GM19239 (cell line): ENCODE data around the gene KLHL17.
"Not testable (repeated sequence)": the region's sequence is repeated elsewhere in the genome, so short reads cannot be mapped to it uniquely, and the experiment has no call there.

ENCODE experiments used
- DNase-seq: peaks from one replicate; pipeline ENCODE4 v3.0.0; 2011; ENCODE audit warnings: low spot score; ENCODE audit not compliant: insufficient read length
- FAIRE-seq: peaks from 2 replicates; lab custom pipeline; 2011; peaks lifted over from hg19 to GRCh38; lab: Jason Lieb, UNC

KLHL17 gene

DNA sequence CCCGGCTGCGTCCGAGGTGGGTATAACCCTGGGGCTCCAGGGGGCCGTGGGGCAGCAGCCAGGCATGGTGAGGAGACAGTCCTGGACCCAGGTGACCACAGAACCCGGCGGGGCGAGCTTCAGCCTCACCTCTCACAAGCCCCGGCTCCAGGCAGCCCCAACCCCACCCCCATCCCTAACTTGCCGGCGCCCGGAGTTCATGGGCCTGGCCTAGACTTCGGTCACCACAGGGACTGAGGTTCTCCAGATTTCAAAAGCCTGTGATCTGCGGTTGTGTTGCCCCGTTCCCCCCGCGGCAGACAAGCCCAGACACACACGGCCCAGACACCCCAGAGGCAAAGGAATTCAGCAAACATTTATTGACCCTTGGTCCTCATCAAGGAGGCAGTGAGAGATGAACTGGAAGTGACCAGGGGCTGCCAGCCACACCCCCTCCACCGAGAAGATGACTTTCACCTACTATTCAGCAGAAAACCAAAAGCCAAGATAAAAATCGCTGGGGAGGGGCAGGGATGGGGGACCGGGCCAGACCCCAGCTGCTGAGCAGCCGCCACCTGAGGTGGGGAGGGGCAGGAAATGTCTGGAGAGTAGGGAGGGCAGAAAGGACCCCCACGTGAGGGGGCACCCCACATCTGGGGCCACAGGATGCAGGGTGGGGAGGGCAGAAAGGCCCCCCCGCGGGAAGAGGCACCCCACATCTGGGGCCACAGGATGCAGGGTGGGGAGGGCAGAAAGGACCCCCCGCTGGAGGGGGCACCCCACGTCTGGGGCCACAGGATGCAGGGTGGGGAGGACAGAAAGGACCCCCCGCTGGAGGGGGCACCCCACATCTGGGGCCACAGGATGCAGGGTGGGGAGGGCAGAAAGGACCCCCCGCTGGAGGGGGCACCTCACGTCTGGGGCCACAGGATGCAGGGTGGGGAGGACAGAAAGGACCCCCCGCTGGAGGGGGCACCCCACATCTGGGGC lies 35.6 kb downstream of the KLHL17 start:
- FAIRE-seq (no peak), DNase-seq (no peak)

DNA sequence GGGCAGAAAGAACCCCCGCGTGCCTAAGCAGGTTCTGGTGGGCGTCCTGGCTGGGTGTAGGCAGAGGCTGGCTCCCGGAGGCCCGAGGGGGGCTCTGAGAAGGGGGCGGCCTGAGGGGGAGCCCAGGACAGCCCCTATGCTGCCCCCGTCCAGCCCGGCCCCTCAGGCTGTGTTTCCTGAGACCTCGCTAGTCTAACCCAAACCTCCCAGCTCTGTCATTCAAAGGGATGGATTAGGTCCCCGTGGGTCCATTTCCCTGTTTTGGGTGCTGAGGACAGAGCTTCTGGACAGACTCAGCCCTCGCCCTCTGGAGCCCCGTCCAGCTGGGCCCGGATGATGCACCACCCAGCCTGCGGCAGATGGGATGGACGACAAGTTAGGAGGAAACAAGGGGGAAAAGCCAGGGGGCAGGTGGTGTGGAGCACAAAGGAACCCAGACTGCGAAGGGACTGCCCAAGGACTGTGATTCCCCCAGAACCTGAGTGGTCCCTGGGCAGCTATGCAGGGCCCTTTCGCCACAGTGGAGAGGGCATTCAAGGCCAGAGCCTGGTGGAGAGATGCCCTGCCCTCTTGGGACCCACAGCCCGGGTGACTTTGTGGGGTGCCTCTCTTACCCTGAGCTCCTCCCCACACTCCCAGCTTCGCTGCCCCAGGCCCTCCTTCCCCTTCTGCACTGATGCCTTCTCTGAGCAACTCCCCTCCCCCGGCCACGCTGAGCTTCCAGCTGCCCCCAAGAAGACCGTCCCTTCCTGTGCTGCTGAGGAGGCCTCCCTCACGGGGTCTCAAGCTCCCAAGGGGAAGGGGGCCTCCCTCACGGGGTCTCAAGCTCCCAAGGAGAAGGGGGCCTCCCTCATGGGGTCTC lies 36.7 kb downstream of the KLHL17 start:
- DNase-seq = no peak
- FAIRE-seq = no peak

DNA sequence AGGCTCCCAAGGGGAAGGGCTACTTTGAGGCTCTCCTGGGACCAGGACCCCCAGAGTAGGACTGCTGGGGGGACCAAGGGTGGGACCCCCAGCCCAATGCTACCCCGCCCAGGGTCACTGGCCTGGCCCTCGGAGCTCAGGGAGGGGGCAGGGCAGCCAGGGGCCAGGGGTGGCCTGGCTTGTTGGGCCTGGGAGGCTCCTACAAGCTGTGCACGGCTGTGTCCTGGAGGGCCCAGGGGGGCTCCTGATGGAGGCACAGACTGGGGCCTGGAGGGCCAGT lies 37.3 kb downstream of the KLHL17 start:
- no peak for DNase-seq
- no peak for FAIRE-seq

DNA sequence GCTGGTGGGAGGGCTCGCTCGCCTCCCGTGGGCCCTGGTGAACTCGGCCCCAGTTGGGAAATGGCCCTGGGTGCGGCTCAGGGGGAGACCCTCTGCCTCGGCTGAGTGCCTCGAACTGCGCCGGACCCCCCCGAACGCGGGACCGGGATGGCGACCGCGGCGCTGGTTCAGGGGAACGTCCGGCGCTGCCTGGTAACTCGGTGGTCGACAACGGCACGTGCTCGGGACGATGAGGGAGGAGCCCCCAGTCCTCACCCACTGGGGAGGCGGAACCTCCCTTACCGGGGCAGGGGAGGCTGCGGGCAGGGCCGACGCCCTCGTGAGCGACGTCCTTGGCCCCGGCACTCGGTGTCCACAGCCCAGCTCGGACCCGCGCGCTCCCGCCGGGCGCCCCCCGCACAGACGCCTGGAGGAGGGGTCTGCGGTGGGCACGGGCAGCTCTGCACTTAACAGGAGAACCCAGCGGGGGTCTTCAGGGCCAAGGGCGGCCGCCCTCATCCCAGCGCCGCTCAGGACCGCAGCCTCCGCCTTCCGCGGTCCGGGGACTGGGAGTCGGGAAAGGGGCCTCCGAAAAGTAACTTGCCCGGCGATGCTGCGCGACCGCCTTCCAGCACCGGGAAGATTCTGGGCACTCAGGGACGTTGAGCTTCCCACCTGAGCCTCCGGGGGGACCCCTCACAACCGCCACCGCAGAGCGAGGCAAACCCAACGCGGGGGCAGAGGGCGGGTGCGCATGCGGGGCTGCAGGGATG lies 37.8 kb downstream of the KLHL17 start:
- no peak for DNase-seq

DNA sequence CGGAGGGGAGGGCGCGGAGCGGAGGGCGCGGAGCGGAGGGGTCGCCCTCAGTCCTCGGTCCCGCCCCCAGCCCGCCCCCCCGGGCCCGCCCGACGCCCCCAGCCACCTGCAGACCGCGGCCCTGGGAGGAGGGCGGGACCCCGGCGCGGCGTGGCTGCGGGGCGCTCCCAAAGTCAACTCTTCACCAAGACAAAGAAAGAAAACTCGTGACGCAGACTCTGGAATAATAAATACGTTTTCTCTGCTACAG lies 38.3 kb downstream of the KLHL17 start:
- FAIRE-seq (no peak), DNase-seq (no peak)

More for the DNA sequence above, 37.8 kb downstream of the KLHL17 start:
- FAIRE-seq = no peak

DNA sequence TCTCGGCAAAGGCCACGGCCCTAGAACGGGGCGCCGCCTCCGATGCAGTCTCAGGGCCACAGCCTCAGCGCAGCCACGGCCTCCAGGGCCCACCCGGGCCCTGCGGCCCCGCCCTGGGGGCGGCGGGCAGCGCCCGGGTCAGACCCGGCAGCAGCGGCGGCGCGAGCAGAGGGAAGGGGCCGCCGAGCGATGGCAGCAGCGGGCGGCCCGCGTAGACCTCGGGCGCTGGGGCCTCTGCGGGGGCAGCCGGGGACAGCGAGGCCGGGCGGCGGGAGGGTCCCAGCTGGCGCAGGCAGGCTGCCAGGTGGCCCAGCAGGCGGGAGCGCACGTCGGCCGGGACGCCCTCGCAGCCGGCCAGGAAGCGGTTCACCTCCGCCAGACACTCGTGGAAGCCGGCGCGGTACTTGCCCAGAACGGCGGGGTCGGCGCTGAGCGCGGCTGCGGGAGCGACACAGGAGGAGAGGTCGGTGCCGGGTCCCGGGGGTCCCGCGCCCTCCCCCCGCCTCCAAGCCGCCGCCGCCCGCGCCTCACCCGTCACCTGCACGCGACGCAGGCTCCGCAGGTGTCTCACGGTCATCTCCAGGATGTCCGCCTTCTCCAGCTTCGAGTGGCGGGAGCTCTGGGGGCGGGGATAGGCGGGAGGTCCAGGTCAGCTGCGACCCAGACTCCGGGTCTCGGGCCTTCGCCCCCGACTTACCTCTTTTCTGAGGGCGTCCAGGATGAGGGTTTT lies 38.8 kb downstream of the KLHL17 start:
- FAIRE-seq (no peak), DNase-seq (no peak)

DNA sequence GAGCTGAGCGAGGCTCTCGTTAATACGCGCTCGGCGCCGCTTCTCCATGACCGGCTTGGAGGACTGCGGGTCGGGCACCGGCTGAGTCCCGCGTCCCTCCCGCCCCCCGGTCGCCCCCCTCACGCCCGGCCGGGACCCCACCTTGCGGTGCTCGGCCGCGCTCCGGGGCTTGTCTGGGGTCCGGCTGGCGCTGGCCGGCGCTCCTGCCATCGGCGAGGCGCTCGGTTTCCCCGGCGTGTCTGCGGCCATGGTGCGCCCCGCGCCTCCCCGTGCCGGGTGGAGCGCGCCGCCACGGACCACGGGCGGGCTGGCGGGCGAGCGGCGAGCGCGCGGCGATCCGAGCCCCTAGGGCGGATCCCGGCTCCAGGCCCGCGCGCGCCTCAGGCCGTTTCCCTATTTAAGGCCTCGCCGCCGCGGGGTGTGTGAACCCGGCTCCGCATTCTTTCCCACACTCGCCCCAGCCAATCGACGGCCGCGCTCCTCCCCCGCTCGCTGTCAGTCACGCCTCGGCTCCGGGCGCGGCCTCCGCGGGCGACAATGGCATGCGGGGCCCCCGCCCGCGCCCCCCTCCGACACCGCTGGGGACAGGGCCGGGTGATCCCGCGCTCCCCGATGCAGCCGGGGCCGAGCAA lies 39.5 kb downstream of the KLHL17 start, which contains the start of gene HES4:
TSS of gene HES4 (minus strand) at position 373 of the 632 bp plus-strand sequence. CDS start at position 249, 124 bp downstream.
- DNase-seq = no peak
- FAIRE-seq = peak; percentile 18

DNA sequence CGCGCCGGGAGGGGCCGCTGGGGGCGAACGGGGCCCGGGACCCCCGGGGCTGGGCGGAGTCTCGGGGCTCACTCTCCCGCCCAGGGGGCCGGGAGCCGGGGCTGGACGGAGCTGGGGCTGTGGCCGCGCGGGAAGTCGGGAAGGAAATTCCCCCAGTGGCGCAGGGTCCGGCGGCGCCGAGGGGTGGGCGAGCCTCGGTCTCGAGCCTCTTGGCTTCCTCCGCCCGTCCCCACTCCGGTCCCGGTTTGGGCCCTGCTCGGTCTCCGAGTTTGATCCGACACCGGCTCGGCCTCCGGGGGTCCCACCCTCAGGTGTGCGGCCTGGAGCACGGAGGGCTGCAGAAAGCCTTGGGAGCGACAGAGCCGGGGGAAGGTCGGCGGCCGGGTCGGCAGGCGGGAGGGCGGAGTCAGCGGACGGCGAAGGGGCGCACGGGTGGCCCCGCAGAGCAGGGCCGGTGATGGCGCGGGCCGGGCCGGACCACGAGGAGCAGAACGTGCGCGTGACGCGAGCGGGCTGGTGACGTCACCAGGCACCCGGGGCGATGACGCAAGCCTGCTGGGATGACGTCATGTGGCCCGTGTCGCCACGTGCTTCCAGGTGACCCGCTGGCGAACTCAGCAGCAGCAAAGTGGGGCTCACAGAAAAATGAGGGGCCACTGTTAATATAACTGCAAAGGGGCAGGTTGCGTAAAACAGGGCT lies 40.1 kb downstream of the KLHL17 start:
- DNase-seq = peak; percentile 91
- peak; percentile 93 for FAIRE-seq

DNA sequence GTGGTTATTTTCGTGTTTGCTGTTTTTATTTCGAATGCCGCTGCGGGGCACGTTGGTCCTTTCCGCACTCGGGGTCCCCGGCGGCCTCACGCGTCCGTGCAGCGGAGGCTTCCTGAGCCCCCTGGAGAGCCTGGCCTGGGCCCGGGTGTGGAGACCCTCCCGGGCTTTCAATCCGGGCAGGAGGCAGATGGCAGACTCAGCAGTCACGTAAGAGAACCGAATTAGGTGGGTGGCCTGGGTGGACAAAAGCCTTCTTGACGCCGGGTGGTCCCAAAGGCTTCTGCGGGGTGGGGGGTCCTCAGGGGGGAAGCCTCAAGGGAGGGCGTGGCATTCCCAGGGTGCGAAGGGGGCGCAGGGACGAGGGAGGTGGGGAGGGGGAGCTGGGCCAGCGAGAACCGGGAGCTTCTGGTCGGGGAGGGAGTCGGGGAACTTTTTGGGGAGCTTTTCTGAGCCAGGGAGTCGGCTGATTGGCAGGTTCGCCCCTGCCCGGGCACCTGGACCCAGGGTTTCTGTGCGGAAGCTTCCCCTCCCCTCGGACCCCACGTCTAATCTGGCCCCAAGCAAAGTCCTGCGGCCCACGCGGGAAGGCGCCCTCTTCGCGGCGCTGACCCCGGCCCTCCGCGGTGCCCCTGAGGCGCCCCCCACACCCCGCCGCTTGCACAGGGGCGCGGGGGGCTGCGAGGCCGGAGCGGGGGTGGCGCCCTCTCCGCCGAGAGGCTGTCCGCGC lies 40.8 kb downstream of the KLHL17 start:
- no peak for FAIRE-seq
- no peak for DNase-seq

DNA sequence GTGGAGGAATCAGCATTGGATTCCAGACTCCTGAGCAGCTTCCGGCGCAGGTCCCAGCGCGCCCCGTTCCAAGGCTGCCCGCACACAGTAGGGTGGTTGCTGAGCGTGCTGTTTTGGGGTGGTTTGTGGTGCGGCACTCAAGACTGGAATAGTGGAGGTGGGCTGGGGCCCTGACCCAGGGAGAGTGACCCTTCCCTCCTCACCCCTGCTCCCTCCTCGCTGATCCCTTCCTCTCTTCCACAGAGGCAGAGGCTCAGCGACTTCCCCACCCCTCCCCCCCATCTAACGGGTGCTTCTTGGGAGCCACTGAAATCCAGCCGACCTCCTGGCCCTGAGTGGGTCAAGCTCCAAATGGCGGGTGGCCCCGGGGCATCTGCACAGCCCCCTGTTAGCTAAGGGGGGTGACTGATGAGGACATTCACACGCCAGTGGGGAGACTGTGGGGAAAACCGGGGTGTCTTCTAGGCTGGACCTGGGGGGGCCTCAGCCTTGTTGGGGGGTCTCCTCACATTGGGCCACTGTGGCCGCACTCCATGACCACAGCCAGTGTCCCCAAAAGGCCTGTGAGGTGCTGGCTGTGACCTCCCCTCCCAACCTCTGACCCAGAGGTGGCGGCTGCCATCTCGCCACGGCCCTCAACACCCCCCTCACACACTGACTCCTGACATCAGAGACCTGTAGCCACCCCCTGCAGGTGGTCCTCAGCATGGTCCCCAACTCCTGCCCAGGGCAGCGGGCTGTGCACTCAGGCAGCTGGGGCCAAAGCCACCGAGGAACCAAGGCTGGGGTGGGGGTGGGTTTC lies 43.4 kb downstream of the KLHL17 start:
- DNase-seq (no peak), FAIRE-seq (no peak)

DNA sequence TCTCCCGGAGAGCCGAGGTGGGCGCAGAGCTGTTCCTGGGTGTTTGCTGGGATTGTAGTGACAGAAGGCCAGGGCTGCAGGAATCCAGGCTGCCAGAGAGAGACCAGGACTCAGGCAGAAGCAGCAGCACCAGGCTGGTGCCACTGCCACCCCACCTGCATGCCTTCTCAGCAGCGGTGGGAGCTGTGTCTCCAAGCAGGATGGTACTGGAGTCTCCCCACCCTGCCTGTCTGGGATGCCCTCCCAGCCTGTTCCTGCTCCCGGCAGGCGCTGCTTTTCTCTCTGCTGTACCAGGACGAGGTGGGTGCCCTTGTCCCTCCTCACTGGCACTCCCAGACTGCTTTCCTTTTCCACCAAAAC lies 44.0 kb downstream of the KLHL17 start:
- FAIRE-seq = no peak

DNA sequence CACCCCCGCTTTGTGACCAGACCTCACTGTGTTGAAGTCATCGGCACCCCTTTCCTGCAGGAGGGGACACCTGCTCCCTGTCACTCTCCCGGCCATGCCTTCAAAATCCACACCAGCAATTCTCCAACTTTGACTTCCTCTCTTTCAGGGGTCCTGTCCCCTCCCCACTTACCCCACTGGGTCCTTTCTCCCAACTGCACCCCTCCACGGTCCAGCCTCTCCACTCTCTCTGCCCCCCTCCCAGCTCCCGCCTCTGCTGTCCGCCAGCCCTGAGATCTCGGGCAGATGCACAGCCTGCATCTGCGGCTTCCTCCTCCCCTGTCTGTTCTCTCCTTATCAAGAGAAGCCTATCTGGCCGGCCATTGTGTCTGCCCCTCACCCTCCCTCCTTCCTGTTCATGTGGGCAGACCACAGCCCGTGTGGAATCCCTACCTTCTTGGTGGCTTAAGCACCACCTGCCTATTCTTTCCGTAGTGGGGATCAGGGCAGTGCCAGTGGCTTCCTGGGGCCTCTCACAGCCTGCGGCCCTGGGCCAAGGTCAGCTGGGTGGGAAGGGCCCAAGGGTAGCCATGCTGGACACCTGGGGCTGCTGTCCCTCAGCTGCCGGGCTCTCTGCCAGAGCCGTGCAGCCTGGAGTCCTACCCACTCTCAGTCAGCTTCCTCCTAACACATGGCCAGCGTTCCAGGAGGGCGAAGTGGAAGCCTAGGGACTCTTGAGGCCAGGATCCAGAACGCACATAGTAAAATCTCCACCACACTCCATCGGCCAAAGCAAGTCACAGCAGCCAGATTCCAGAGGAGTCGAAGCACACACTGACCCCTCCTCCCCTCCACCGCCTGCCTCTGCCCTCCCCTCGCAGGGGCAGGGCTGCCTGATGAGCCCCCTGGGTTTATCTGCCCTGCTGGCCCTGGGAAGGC lies 44.7 kb downstream of the KLHL17 start:
- FAIRE-seq = peak; percentile 67
- DNase-seq = no peak

More for the DNA sequence above, 44.0 kb downstream of the KLHL17 start:
- no peak for DNase-seq

DNA sequence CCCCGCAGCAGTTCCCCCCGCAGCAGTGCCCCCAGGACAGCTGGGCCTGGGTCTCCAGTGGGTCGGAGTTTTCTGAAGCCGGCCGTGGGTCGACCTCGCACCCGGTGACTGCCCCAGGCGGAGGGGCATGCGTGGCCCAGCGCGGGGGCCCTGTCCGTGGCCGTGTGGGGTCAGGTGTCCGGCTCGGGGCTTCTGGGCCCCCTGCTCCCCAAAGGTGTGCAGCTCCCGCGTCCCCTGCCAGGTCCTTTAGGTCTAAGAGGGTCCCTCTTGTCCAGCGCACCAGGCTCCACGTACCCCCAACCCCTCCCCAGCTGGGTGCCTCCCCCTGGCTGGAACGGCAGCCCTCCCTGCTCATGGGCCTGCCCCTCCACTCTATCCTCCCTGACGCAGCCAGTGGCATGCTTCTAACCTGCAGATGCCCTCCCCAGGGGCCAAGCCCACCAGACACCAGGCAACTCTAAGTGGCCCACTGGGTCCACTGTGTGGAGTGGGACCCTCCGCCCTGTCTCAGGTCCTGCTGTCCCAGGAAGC lies 45.5 kb downstream of the KLHL17 start:
- DNase-seq (no peak), FAIRE-seq (no peak)

DNA sequence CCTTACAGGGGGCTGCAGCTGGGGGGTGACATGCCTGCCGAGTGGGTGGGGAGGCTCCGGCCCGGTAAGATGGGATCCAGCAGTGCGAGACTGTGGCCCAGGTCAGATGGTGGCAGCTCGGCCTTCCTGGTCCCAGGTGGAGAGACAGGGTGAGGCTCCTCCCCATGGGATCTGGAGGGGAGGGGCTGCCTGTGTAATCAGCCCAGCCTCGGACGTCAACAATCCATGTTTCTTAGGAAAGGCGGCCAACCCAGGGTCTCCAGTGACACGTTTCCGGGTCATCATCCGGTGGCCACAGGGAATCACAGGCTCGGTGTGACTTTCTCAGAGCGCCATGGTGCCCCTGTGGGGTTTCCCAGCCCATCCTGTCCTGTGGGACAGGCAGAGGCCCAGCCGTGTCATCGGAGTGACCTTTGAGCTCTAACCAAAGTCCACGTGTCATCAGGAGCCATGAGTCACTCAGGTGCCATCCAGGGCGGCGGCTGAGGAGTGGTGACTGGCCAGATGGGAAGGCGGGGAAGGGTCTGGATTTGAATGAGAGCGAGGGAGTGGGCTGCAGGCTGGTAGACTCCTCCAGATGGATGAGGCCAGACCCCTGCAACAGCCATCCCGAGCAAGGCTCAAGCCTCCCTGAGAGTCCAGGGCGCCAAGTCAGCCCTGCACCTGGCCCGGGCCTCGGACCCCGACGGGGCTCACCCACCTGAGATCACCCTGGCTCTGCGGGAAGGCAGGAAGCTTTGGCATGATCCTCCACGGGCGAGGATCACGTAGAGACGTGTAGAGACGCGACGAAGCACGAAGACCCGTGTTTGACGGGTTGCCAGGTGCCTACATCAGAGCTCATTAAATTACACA lies 46.1 kb downstream of the KLHL17 start:
- FAIRE-seq (no peak), DNase-seq (no peak)

DNA sequence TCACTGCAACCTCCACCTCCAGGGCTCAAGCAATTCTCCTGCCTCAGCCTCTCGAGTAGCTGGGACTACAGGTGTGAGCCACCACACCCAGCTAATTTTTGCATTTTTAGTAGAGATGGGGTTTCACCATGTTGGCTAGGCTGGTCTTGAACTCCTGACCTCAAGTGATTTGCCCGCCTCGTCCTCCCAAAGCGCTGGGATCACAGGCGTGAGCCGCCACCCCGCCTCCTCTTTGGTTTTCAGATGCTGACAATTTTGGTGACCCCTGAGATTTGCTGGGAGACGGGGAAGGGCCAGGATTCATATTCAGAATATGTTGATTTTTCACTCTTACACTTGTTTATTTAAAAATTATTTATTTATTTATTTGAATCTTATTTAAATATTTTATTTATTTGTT lies 49.7 kb downstream of the KLHL17 start:
- DNase-seq, FAIRE-seq: not testable (repeated sequence)
